HG03175 (cell line): ENCODE data around the gene PRDX5.
A peak's percentile ranks its signal among the peaks of the same experiment; 100 is the strongest.

ENCODE experiments used
- ATAC-seq: cut with Tn5 transposase; IDR thresholded peaks from one replicate; pipeline ENCODE4 v1.9.1; 2021; ENCODE audit warnings: mild to moderate bottlenecking, moderate library complexity; ENCODE audit not compliant: unreplicated experiment

The PRDX5 gene

DNA sequence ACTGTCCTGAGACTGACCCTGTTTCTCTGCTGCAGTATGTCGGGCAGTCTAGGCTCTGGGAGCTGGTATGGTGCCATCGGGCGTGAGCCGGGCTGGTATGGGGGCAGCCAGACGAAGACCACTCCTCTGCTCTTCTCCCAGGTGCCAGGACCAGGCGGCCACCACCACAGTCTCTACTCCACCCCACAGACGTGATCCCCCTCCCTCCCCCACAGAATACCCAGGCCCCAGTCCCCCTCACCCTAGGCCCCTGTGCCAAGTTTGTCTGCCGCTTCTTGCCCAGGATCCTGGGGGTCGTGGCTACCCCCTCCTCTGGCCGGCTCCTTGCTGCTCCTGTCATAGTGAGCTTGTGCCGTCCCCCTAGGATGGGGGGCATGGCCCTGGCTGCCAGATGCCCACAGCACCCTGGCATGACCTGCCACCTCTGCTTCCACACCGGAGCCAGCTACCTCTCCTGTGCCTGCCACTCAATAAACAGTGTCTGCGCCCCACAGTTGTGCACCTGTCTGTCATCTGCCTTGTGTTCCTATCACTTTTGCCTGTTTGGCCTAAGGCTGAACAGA lies 28.8 kb upstream of the PRDX5 start:
- no peak for ATAC-seq

DNA sequence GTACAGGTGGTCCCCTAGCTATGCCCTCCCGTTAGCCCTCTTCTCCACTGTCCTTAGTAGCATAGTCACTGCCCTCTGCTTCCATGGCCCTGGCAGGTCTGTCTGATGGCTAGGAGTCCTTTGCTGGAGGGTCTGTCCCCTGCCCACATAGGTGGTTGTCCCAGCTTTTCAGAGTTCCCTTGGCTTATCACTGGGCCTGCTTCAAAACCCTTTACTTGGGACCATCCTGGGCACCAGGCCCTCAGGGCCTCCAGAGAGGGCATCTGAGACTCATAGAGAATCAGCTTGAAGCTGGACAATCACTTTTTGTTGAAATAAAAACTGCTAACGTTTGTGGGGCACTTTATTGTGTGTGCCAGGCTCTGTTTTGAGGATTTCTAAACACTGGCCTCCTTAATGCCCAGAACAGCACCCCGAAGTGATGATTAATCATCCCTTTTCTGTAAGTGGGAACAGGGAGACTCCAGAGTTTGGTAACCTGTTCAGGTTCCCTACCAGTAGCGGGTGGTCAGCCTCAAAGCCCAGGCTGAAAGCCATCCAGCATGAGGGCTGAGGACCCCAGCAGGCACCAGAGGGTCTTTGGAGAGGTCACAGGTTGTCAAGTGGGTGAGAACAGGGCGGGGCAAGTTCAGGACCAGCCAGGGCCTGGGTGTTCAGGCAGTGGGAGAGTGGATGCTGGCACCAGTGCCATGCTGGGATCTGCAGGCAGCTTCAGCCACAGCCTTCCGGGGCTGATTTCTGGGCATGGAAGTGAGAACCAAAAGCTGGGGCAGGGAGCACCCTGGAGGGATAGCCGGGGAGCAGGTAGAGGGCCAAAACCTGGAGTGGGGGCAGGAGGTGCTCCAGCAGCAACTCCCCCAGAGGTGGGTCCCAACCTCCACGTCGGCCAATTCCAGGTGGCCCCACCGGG lies 27.3 kb upstream of the PRDX5 start:
- no peak for ATAC-seq

DNA sequence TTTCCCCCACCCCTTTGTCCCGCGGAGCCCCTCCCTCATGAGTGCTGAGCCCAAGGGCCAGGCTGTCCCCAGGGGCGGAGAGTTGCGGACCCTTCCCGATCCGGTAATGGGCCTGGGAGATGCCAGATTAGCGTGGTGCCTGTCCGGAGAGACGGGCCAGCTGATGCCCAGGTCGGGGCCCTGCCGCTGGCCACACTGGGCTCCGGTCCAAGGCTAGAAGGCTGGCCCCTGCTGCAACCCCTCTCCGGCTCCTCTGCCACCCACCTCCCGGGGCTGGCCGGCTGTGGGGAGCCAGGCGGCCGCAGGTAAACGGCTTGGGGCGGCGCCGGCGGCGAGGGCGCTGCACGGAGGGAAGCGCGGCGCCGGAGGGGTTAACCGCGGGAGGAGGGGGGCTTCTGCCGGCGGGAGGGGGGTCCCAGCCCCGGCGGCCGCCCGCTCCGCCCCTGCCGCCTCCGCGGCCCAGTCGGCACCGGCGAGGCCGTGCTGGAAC lies 26.6 kb upstream of the PRDX5 start, which contains the start of gene KCNK4:
KCNK4 (plus strand) TSS at position 41 of the 490 bp plus-strand sequence. CDS start 1,717 bp downstream, outside the sequence.
- no peak for ATAC-seq

DNA sequence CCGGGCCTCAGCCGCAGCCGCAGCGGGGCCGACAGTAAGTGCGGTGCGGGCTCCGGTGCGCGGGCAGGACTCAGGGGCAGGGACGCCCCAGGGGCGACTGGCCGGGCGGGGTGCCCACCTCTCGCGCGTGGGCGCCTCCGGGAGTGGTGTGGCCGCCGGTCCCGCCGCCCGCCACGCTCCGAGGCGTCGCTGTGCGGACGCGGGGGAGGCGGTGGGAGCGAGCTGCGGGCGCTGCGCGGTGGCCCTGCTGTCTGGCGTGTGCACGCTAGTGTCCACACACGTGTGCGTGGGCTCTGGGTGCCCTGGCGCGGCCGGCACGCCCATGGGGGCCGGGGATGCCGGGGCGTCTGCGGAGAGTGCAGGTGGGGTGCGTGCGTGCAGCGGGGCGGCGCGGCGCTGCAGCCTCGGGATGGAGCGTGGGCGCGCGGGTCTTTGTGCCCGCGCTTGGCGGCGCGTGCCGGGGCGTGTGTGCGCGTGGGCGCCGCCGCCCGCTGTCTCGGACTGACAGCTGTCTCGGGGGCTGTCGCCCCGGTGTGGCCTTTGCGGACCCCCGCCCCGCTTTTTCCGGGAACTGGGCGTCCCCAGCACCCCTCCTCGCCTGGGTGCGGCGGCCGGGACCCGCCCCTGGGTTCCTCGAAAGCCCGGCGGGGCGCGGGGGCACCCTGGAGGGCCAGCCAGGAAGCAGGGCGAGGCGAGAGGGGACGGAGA lies 26.0 kb upstream of the PRDX5 start:
- ATAC-seq = no peak

DNA sequence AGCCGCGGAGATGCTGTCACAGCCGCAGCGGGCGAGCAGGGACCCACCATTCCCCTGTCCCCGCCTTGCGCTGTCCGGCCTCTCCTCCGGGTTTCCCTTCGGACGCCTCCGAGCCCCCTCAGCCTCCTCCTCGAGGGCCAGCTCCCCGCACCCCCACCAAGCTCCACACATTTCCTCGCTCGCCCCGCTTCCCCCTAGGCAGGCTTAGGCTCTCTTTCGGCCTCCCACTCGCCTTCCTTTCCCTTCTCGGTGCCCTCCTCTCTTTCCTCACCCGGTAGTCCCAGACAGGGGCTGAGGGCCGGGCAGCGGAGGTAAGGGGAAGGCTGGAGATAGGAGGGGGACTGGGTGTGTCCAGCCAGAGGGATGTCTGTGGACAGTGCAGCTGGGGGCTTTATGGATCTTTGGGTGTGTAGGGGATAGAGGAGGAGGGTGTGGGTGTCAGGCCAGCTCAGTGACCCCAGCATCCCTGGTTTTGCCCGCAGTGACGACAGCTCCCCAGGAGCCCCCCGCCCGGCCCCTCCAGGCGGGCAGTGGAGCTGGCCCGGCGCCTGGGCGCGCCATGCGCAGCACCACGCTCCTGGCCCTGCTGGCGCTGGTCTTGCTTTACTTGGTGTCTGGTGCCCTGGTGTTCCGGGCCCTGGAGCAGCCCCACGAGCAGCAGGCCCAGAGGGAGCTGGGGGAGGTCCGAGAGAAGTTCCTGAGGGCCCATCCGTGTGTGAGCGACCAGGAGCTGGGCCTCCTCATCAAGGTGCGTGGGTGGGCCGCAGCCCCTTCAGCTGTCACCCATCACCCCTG lies 25.3 kb upstream of the PRDX5 start:
- no peak for ATAC-seq

DNA sequence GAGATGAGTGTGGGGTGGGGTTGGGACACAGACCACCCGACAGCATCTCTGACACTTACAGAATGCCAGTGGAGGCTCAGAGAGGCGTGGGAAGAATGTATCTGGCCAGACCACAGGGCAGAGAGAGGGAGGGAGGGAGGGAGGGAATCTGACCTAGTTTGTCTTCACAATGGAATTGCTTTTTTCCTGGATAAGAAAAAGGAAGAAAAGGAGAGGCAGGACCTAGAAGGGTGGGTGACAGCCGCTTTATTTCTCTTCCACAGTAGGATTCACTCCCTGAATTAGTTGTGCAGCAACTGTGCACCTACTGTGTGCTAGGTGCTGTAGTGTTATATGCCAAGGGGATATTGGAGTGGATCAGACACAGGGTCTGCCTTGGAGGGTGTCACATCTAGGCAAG lies 23.1 kb upstream of the PRDX5 start:
- ATAC-seq = no peak

DNA sequence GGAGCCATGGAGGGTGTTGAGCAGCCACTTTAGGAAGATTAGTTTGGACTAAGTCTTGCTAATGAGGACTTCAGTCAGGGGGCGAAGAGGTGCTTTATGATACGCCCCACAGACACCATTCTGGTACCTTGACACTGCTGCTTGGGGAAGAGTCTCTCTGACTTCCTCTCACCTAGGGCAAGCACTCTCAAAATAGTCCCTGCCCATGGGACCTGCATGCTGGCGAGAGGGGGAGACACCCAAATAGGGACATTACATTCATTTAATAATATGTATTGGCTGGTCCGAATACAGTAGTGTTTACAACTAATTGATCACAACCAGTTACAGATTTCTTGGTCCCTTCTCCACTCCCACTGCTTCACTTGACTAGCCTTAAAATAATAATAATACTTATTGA lies 22.2 kb upstream of the PRDX5 start:
- ATAC-seq = no peak

DNA sequence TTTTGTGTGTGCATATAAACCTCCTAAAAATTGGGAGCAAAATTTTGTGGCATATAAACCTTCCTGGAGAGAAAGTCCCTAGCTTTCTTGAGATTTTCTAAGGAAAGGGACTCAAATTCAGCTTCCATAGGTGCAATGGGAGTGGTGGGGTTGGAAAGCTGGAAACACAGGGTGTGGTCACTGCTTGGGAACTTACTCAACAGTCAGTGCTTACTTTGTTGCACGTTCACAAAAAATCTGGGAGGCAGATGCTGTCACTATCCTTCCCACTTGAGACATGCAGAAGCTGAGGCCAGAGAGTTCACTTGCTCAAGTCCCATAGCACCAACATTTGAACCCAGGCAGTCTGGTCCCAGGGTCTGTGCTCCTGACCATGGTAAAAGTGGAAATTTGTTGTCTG lies 21.7 kb upstream of the PRDX5 start:
- no peak for ATAC-seq

DNA sequence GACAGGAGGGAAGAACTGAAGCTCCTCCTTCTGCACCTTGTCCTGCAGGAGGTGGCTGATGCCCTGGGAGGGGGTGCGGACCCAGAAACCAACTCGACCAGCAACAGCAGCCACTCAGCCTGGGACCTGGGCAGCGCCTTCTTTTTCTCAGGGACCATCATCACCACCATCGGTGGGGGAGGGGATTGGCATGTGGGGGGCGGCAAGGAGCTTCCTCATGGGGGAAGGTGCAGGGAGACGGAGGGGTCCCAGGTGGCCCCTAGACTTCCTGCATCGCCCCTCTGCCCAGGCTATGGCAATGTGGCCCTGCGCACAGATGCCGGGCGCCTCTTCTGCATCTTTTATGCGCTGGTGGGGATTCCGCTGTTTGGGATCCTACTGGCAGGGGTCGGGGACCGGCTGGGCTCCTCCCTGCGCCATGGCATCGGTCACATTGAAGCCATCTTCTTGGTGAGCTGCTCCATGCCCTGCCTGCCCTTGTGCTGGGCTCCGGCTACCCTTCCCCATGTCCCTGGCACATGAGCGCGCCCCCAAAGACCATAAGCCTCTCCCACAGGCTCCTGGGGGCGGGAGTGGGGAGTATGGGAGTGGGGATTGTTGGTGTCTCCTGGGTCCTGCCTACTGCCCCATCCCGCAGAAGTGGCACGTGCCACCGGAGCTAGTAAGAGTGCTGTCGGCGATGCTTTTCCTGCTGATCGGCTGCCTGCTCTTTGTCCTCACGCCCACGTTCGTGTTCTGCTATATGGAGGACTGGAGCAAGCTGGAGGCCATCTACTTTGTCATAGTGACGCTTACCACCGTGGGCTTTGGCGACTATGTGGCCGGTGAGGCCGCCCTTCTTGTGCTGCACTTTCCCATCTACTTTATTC lies 20.9 kb upstream of the PRDX5 start:
- ATAC-seq = no peak

DNA sequence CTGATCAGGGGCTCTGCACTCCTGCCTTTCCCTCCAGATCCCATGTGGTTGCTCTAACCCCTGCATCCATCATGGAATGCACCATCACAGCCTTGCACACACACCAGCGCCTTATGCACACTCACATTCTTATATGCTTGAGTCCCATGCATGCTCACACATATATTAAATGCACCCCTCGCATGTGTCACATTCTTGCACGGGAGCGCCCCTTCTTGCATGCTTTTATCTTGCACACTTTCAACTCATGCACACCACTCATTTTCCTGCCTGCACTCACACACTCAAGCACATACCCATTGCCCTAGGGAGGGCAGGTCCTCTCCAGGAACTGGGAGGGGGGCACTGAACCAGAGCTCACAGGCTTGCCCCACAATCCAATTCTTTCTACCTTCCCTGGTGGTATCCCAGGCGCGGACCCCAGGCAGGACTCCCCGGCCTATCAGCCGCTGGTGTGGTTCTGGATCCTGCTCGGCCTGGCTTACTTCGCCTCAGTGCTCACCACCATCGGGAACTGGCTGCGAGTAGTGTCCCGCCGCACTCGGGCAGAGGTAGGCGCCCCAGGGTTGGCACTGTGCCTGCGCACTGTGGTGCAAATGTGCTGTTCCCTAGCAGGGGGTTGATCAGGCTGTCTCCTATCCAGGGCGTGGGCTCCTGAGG lies 20.1 kb upstream of the PRDX5 start:
- ATAC-seq = no peak

DNA sequence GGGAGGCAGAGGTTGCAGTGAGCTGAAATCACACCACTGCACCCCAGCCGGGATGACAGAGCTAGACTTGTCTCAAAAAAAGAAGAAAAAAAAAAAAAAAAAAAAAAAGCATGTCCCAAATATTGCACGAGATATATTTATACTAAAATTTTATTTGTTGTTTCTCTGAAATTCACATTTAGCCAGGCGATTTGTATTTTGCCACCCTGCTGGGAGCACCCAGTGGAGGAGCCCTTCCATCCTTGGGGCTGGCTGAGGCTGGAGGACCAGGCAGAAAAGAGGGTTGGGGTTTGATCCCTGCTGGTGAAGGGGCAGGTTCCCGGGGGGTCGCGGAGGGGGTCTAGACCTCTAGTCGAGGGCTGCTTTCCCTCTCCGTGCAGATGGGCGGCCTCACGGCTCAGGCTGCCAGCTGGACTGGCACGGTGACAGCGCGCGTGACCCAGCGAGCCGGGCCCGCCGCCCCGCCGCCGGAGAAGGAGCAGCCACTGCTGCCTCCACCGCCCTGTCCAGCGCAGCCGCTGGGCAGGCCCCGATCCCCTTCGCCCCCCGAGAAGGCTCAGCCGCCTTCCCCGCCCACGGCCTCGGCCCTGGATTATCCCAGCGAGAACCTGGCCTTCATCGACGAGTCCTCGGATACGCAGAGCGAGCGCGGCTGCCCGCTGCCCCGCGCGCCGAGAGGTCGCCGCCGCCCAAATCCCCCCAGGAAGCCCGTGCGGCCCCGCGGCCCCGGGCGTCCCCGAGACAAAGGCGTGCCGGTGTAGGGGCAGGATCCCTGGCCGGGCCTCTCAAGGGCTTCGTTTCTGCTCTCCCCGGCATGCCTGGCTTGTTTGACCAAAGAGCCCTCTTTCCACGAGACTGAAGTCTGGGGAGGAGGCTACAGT lies 18.7 kb upstream of the PRDX5 start:
- no peak for ATAC-seq

DNA sequence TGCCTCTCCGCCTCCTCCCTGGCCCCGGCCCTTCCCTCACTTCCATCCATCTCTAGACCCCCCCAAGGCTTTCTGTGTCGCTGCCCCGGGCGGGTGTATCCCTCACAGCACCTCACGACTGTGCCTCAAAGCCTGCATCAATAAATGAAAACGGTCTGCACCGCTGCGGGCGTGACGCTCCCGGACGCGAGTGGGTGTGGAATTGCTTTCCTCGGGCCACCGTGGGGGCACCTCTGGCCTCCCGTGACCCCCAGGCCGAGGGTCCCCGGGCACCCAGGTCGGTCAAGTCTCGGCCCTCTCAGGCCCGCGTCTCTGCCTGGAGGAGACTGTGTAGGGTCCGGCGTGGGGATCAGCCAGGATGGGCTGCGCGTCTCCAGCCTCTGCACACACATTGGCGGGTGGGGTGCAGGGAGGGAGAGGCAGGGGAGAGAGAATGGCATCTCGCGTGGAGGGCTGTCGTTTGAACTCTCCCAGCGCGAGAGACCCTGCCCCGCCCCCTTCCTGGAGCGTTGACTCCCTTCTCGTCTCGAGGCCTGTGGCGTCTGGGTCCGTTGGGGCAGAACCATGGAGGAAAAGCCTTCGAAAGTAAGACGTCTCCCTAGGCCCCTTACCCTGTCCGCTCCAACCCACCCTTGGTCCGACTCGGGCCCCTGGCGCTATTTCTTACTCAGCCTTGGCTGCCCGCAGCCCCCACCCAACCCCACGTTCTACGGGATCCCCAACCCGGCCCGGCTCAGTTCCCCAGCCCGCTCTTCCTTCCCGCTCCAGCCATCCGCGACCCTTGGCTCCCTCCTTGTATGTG lies 17.9 kb upstream of the PRDX5 start, which contains the start of gene CATSPERZ:
CATSPERZ (plus strand) TSS at position 512 of the 802 bp plus-strand sequence; CDS start at position 565, 53 bp downstream.
- ATAC-seq = no peak

DNA sequence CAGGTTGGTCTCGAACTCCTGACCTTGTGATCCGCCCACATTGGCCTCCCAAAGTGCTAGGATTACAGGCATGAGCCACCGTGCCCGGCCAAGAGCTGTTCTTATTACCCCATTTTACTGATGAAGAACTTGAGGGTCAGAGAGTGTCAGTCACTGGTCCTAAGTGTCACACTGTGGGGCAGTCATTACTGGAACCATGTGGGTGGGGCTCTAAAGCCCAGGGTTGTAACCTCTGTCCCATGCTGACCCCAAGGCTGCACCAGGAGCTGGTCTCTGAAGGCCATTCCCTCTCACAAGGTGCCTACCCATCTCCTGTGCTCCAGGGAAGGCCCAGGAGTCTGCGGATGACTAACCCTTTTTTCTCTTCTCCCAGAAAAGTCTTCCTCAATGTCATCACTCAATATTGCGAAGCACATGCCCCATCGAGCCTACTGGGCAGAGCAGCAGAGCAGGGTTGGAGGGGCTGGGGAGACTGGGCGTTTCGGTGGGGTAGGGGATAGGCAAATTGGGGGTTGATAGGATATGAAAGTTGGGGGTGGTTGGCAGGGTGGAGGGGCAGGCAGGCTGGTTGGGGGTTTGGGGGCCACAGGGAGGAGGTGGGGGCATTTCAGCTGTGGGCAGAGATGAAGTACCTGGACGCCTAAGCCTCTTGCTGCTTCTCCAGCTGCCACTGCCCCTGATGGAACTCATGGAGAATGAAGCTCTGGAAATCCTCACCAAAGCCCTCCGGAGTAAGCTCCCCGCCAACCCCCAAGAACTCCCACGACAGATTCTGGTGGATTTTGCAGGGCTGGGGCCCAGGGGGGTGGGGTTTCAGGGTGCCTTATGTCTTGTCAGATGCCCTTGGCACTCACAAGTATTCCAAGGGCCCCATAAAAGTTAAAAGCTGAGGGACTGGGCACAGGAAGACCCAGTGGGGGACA lies 14.6 kb upstream of the PRDX5 start:
- ATAC-seq = no peak

DNA sequence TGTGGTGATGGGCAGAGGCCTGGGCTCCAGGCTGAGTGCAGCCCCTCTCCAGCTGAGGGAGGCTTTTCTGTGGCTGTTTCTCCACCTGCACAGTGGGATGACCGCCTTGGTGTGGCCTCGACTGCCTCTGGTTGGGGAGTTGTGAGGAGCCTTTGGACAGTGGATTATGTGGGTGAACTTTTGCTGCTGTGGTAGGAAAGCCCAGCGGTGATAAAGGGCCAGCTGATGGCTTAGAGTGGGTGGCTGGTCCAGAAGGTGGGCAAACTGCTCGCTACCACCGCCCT lies 13.9 kb upstream of the PRDX5 start:
- no peak for ATAC-seq

DNA sequence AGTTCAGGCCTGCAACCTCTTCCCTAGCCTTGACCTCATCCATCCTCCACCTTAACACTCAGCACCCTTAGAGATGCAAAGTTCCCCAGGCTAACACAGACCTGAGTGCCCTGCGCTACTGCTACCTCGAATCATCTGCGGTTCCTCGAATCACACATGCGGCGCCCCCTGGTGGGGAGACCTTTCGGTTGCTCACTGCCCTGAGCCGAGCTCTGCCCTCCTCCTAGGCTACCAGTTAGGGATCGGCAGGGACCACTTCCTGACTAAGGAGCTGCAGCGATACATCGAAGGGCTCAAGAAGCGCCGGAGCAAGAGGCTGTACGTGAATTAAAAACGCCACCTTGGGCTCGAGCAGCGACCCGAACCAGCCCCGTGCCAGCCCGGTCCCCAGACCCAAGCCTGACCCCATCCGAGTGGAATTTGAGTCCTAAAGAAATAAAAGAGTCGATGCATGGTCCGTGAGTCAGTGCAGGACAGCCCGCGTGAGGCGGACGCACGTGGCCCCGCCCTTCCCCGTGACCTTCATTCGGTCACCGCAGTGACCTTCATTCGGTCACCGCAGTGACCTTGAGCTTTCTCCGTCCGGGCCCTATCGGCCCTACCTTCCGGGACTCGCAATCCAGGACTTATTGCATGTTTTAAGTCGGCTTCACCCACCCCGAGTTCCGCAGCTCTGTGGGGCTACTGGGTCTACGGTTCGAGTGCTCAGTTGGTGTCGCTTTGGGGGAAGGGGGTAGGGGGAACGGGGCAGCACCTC lies 13.4 kb upstream of the PRDX5 start:
- ATAC-seq = peak; percentile 35
